ENCODE data around the gene LOXL4.
"Not testable (repeated sequence)": the region's sequence is repeated elsewhere in the genome, so short reads cannot be mapped to it uniquely, and the experiment has no call there.

The LOXL4 gene

DNA sequence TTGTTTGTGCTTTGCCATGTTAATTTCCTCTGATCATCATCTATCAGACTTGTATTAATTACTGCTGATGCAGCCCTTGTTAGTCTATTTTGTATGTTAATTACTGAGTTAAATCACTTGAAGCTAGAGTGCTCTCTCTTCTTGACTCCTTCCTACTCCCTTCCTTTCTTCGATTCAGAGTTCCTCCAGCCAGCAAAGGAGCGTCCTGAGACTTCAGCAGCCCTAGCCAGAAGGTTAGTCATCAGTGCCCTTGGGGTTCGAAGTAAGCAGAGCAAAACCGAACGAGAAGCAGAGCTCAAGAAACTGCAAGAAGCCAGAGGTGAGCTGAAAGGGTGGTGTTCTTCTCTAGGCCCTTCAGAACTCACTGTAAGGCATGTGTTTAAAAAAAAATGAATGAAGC, 32.1 kb downstream of the LOXL4 start:
- TF ChIP-seq CTCF (IDR thresholded peaks at IDR 0.05; ENCODE audit: unreplicated experiment in 3 of 3), result no peak
- H3K9me3 Mint-ChIP-seq, result peaks cover 5% of the 10 kb centered on the region
- no peak overlapping the region for H3K27ac Mint-ChIP-seq
- H3K27me3 Mint-ChIP-seq (ENCODE audit: low read depth), result no peaks in the 10 kb centered on the region
- H3K4me3 Mint-ChIP-seq, result no peak overlapping the region
- no peaks in the 10 kb centered on the region for H3K4me1 Mint-ChIP-seq
- peaks cover 31% of the 10 kb centered on the region for H3K36me3 Mint-ChIP-seq (ENCODE audit: low read depth)

DNA sequence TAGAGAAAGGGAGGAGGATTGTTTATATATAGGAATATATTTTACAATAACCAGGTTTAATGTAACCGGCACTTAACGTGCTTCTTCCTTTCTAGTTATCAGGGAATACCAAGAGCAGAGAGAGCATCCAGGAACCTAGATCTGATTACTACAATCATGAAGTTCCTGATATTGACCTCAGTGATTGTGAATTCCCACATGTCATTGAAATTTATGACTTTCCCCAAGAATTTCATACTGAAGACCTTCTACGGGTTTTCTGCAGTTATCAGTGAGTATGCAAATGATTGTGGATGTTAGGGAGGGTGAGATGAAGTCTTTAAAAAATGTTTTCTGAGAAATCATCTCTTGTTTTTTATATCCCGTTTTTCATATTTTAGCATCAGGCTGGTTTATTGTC, 36.6 kb downstream of the LOXL4 start:
- no peaks in the 10 kb centered on the region for H3K27me3 Mint-ChIP-seq (ENCODE audit: low read depth)
- H3K4me3 Mint-ChIP-seq, result no peak overlapping the region
- peaks cover 20% of the 10 kb centered on the region for H3K9me3 Mint-ChIP-seq
- H3K4me1 Mint-ChIP-seq, result no peaks in the 10 kb centered on the region
- TF ChIP-seq CTCF (IDR thresholded peaks at IDR 0.05; ENCODE audit: unreplicated experiment in 3 of 3), result no peak
- peaks cover 46% of the 10 kb centered on the region for H3K36me3 Mint-ChIP-seq (ENCODE audit: low read depth)
- no peak overlapping the region for H3K27ac Mint-ChIP-seq

GRCh38 chr10:98228266-98228665, 39.7 kb downstream of the LOXL4 start:
- not testable (repeated sequence) for H3K4me3 Mint-ChIP-seq; H3K4me1 Mint-ChIP-seq; H3K27me3 Mint-ChIP-seq (ENCODE audit: low read depth); H3K27ac Mint-ChIP-seq
- peaks cover 20% of the 10 kb centered on the region for H3K9me3 Mint-ChIP-seq
- peaks cover 44% of the 10 kb centered on the region for H3K36me3 Mint-ChIP-seq (ENCODE audit: low read depth)

DNA sequence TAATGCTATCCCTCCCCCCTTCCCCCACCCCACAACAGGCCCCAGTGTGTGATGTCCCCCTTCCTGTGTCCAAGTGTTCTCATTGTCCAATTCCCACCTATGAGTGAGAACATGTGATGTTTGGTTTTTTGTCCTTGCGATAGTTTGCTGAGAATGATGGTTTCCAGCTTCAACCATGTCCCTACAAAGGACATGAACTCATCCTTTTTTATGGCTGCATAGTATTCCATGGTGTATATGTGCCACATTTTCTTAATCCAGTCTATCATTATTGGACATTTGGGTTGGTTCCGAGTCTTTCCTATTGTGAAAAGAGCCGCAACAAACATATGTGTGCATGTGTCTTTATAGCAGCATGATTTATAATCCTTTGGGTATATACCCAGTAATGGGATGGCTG, 40.3 kb downstream of the LOXL4 start:
- H3K27me3 Mint-ChIP-seq (ENCODE audit: low read depth); H3K4me3 Mint-ChIP-seq; H3K27ac Mint-ChIP-seq; H3K4me1 Mint-ChIP-seq: not testable (repeated sequence)
- Mint-ChIP-seq H3K9me3 (peaks cover 20% of the 10 kb centered on the region), H3K36me3 (ENCODE audit: low read depth) (peaks cover 46% of the 10 kb centered on the region)

GRCh38 chr10:98226508-98227144, 41.4 kb downstream of the LOXL4 start:
- no peak for TF ChIP-seq CTCF (IDR thresholded peaks at IDR 0.05; ENCODE audit: unreplicated experiment in 3 of 3)
- Mint-ChIP-seq H3K9me3 (peaks cover 15% of the 10 kb centered on the region), H3K36me3 (ENCODE audit: low read depth) (peaks cover 38% of the 10 kb centered on the region), H3K27ac (no peak overlapping the region), H3K4me3 (no peak overlapping the region), H3K27me3 (ENCODE audit: low read depth) (no peaks in the 10 kb centered on the region), H3K4me1 (no peaks in the 10 kb centered on the region)

- no peaks in the 10 kb centered on the region for H3K4me1 Mint-ChIP-seq
These were observed 43.0 kb downstream of the LOXL4 start for GRCh38 chr10:98224996-98225395.

More at GRCh38 chr10:98224996-98225395, 43.0 kb downstream of the LOXL4 start:
- no peaks in the 10 kb centered on the region for H3K27me3 Mint-ChIP-seq (ENCODE audit: low read depth)
- peaks cover 12% of the 10 kb centered on the region for H3K9me3 Mint-ChIP-seq
- peaks cover 26% of the 10 kb centered on the region for H3K36me3 Mint-ChIP-seq (ENCODE audit: low read depth)
- TF ChIP-seq CTCF (IDR thresholded peaks at IDR 0.05; ENCODE audit: unreplicated experiment in 3 of 3), result no peak
- no peak overlapping the region for H3K4me3 Mint-ChIP-seq
- H3K27ac Mint-ChIP-seq, result no peak overlapping the region

Data from nephron (organoid).